Neural progenitor cell (in vitro differentiated cells): ENCODE data around the gene GSTO2. TPM values are rescaled to one million over a fixed set of nuclear protein-coding genes. Genes with fewer than 3 reads are reported as not detected.

Source experiments
- DNase-seq: peaks from one replicate; pipeline ENCODE4 v3.0.0-alpha.2; 2016; ENCODE audit warnings: low spot score
- H2AFZ ChIP-seq: fragments of 200-600 bp; sonication (generic); replicated peaks from 2 replicates; pipeline ENCODE4 v1.6.1; 2016; ENCODE audit warnings: antibody characterized with exemption
- H3F3A ChIP-seq: fragments of 200-600 bp; sonication (generic); 2 replicates; pipeline ENCODE4 v1.6.1; 2016; ENCODE audit warnings: antibody characterized with exemption, low read depth
- H3K27ac ChIP-seq: fragments of 200-600 bp; sonication (generic); 2 replicates; pipeline ENCODE4 v1.5.1; 2016; ENCODE audit warnings: mild to moderate bottlenecking
- H3K27me3 ChIP-seq: fragments of 200-600 bp; sonication (generic); 2 replicates; pipeline ENCODE4 v1.6.1; 2016; ENCODE audit warnings: mild to moderate bottlenecking, moderate library complexity
- H3K36me3 ChIP-seq: fragments of 200-600 bp; sonication (generic); 2 replicates; pipeline ENCODE4 v1.5.1; 2016
- H3K4me1 ChIP-seq: fragments of 200-600 bp; sonication (generic); 2 replicates; pipeline ENCODE4 v1.6.1; 2016; ENCODE audit warnings: mixed run types
- H3K4me2 ChIP-seq: fragments of 200-600 bp; sonication (generic); 2 replicates; pipeline ENCODE4 v1.6.1; 2016
- H3K4me3 ChIP-seq: fragments of 200-600 bp; sonication (generic); 2 replicates; pipeline ENCODE4 v1.5.1; 2016
- H3K79me2 ChIP-seq: fragments of 200-600 bp; sonication (generic); 2 replicates; pipeline ENCODE4 v1.6.1; 2016; ENCODE audit warnings: low read depth
- H3K9ac ChIP-seq: fragments of 200-600 bp; sonication (generic); 2 replicates; pipeline ENCODE4 v1.6.1; 2016
- H3K9me3 ChIP-seq: fragments of 200-600 bp; sonication (generic); 2 replicates; pipeline ENCODE4 v1.5.1; 2016; ENCODE audit warnings: low read depth
- H4K20me1 ChIP-seq: fragments of 200-600 bp; sonication (generic); 2 replicates; pipeline ENCODE4 v1.6.1; 2016; ENCODE audit warnings: low read depth
- H3K27ac Mint-ChIP-seq: 3 replicates; pipeline ENCODE4 v1.8.0; 2021; ENCODE audit warnings: mixed read lengths
- H3K27me3 Mint-ChIP-seq: 2 replicates; pipeline ENCODE4 v1.8.0; 2022; ENCODE audit warnings: low read depth, mild to moderate bottlenecking, inconsistent platforms, moderate library complexity, mixed read lengths; ENCODE audit not compliant: insufficient read depth
- H3K36me3 Mint-ChIP-seq: 3 replicates; pipeline ENCODE4 v1.8.0; 2021; ENCODE audit warnings: mixed read lengths
- H3K4me1 Mint-ChIP-seq: 3 replicates; pipeline ENCODE4 v1.8.0; 2021; ENCODE audit warnings: mixed read lengths
- H3K4me3 Mint-ChIP-seq: 3 replicates; pipeline ENCODE4 v1.8.0; 2021; ENCODE audit warnings: mild to moderate bottlenecking, moderate library complexity, mixed read lengths
- H3K9me3 Mint-ChIP-seq: 3 replicates; pipeline ENCODE4 v1.8.0; 2020; ENCODE audit warnings: mixed read lengths
- EZH2 ChIP-seq: fragments of 200-600 bp; sonication (generic); IDR thresholded peaks from 2 replicates; pipeline ENCODE4 v1.6.1; 2017; ENCODE audit warnings: antibody characterized with exemption, mild to moderate bottlenecking, moderate library complexity
- EZH2phosphoT487 ChIP-seq: fragments of 200-600 bp; sonication (generic); IDR thresholded peaks from 2 replicates; pipeline ENCODE4 v1.6.1; 2017; ENCODE audit warnings: antibody characterized with exemption
- total RNA-seq: library from RNA; depleted of rRNA; stranded (reverse); fragments of >200 nt; gene quantifications from 2 replicates; pipeline ENCODE4 v1.2.3, GENCODE V29; 2015; ENCODE audit warnings: low replicate concordance
- TF ChIP-seq, protein P1 (sequence below): fragments of 200-600 bp; sonication (generic); IDR thresholded peaks from 2 replicates; pipeline ENCODE4 v1.5.1; 2017; ENCODE audit warnings: antibody characterized with exemption, mild to moderate bottlenecking

The GSTO2 gene
- total RNA-seq, 1 donor from 2014 or later: 4.9 TPM

DNA sequence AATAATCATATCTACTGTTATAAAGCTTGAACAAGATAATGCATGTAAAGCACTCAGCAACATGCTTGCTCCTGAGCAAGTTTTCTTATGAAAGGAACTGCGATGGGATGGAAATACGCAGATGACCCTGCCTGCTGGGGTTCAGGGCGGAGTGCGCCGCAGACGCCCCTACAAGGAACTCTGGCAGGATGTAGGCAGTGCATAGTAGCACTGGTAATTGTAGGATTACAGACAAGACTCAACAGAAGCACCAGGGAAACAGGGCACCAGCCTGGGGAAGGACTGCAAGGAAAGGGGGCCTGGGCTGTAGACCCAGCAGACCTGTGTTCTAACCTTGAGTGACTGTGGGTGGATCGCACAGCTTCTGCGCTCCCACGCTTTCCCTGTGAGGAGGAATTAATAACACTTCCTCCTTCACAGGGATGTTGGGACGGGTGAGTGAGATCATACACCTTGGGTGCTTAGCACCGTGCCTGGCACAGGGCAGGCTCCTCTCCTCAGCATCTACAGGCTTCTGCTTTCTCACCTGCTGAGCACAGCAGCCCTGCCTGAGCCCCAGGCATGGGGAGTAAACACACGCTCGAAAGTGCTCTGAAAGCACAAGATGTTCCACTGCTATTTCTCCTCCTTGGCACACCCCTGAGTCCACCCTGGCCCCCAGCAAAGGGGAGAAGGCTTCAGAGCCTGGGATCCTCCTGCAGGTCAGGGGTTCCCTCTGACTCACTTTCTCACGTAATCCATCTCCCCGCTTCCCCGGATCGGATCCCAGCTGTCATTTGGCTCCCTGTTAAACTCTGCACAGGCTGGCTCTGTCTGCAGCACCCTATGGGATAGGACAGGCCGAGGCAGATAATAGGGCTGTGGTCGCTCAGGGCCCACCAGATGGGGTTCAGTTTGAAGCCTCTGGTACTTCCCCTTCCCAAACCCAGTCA, 50.1 kb downstream of the GSTO2 start:
- H3K4me1 Mint-ChIP-seq: peaks cover 52% of the 10 kb centered on the region
- peaks cover 8% of the 10 kb centered on the region for H3K27me3 Mint-ChIP-seq

DNA sequence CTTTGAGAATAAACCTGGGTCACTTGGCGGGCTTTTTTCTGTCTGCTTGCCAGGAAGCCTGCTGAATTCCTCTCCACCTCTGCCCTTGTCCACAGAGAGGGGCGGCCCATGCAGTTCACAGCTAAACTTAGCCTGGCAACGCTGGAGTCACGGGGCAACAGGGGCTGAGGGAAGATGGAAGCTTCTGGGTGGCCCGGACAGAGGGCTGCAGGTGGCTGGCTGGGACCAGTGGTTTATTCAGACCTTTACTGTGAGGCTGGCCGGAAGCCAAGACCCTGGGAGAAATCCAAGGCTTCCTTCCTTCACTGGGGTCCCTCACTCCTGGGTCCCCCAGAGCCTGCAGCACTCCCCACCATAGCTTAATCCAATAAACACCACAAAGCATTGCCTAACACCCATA, 52.2 kb downstream of the GSTO2 start:
- TF ChIP-seq EZH2phosphoT487 (no peak), EZH2 (no peak)
- TF ChIP-seq, protein P1, sequence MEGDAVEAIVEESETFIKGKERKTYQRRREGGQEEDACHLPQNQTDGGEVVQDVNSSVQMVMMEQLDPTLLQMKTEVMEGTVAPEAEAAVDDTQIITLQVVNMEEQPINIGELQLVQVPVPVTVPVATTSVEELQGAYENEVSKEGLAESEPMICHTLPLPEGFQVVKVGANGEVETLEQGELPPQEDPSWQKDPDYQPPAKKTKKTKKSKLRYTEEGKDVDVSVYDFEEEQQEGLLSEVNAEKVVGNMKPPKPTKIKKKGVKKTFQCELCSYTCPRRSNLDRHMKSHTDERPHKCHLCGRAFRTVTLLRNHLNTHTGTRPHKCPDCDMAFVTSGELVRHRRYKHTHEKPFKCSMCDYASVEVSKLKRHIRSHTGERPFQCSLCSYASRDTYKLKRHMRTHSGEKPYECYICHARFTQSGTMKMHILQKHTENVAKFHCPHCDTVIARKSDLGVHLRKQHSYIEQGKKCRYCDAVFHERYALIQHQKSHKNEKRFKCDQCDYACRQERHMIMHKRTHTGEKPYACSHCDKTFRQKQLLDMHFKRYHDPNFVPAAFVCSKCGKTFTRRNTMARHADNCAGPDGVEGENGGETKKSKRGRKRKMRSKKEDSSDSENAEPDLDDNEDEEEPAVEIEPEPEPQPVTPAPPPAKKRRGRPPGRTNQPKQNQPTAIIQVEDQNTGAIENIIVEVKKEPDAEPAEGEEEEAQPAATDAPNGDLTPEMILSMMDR: no peak
- H3K27me3 Mint-ChIP-seq: peaks cover 12% of the 10 kb centered on the region
- peaks cover 61% of the 10 kb centered on the region for H3K4me1 Mint-ChIP-seq
- H3K27ac Mint-ChIP-seq: no peak overlapping the region
- Histone ChIP-seq H3K9me3 (no peaks in the 10 kb centered on the region), H3K9ac (no peak overlapping the region), H3K27me3 (peaks cover 11% of the 10 kb centered on the region), H2AFZ (no peak overlapping the region), H3K79me2 (peaks cover 62% of the 10 kb centered on the region), H3K4me3 (no peak overlapping the region), H3F3A (no peaks in the 10 kb centered on the region), H3K4me1 (peaks cover 29% of the 10 kb centered on the region), H3K36me3 (no peaks in the 10 kb centered on the region), H3K27ac (no peak overlapping the region), H3K4me2 (no peak overlapping the region), H4K20me1 (peaks cover 72% of the 10 kb centered on the region)
- no peak for DNase-seq
- H3K36me3 Mint-ChIP-seq: peaks cover 18% of the 10 kb centered on the region
- H3K4me3 Mint-ChIP-seq: no peak overlapping the region
- H3K9me3 Mint-ChIP-seq: no peaks in the 10 kb centered on the region

More for the DNA sequence above, 50.1 kb downstream of the GSTO2 start:
- TF ChIP-seq EZH2phosphoT487 (no peak), EZH2 (no peak)
- TF ChIP-seq, protein P1: no peak
- no peak overlapping the region for H3K4me3 ChIP-seq
- H4K20me1 ChIP-seq: peaks cover 51% of the 10 kb centered on the region
- H3K4me3 Mint-ChIP-seq: no peak overlapping the region
- H3K36me3 ChIP-seq: no peaks in the 10 kb centered on the region
- no peak overlapping the region for H3K4me2 ChIP-seq
- no peaks in the 10 kb centered on the region for H3K9me3 ChIP-seq
- peaks cover 26% of the 10 kb centered on the region for H3K4me1 ChIP-seq
- H3K36me3 Mint-ChIP-seq: peaks cover 10% of the 10 kb centered on the region
- H3F3A ChIP-seq: no peaks in the 10 kb centered on the region
- H3K27ac Mint-ChIP-seq: no peak overlapping the region
- H3K79me2 ChIP-seq: peaks cover 50% of the 10 kb centered on the region
- no peak for DNase-seq
- H3K9ac ChIP-seq: no peak overlapping the region
- H2AFZ ChIP-seq: no peak overlapping the region
- no peaks in the 10 kb centered on the region for H3K9me3 Mint-ChIP-seq
- no peaks in the 10 kb centered on the region for H3K27me3 ChIP-seq
- no peak overlapping the region for H3K27ac ChIP-seq

DNA sequence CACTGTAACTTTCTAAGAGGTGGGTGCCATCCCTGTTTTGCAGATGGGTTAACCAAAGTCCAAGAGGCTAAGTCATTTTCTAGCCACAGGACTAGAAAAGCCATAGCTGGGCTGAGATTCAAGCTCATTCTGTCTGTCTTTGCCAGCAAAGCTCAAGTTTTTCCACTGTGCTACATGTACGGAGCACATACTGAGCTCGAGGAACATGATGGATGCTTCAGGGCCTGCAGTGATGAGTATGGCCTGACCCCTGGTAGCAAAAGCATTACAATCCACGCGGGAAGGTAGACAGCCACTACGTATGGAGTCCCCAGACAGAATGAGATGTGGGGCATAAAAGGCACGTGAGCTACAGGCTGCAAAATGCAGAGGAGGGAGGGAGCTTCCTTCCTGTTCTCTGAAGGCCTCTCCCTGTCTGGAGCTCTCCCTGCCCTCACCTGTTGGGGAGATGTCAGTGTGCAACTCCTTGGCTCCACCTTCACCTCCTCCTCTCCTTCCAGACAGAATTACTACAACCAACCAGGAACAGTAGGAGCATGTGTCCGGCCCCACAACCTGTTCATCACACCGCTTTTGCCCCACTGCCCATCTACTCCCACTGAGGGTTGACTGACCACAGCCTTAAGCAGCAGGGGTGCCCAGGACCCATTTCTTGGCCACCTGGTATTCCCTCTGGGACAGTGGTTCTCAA, 52.9 kb downstream of the GSTO2 start:
- peaks cover 76% of the 10 kb centered on the region for H4K20me1 ChIP-seq
- peaks cover 17% of the 10 kb centered on the region for H3K27me3 ChIP-seq
- no peaks in the 10 kb centered on the region for H3K36me3 ChIP-seq
- peaks cover 65% of the 10 kb centered on the region for H3K79me2 ChIP-seq
- H3K4me2 ChIP-seq: no peak overlapping the region
- no peak overlapping the region for H3K4me3 ChIP-seq
- H3F3A ChIP-seq: no peaks in the 10 kb centered on the region
- H3K4me1 ChIP-seq: peaks cover 34% of the 10 kb centered on the region
- H3K27ac ChIP-seq: no peak overlapping the region
- H3K27ac Mint-ChIP-seq: no peak overlapping the region
- H2AFZ ChIP-seq: no peak overlapping the region
- peaks cover 61% of the 10 kb centered on the region for H3K4me1 Mint-ChIP-seq
- H3K9me3 Mint-ChIP-seq: no peaks in the 10 kb centered on the region
- no peak overlapping the region for H3K4me3 Mint-ChIP-seq
- no peak overlapping the region for H3K9ac ChIP-seq
- TF ChIP-seq, protein P1: no peak
- TF ChIP-seq EZH2phosphoT487 (no peak), EZH2 (no peak)
- no peaks in the 10 kb centered on the region for H3K9me3 ChIP-seq
- peaks cover 18% of the 10 kb centered on the region for H3K36me3 Mint-ChIP-seq
- no peak for DNase-seq
- H3K27me3 Mint-ChIP-seq: peaks cover 18% of the 10 kb centered on the region
